Measurements from ENCODE around the gene HOGA1. TPM values are rescaled to one million over a fixed set of nuclear protein-coding genes. Genes with fewer than 3 reads are reported as not detected.

Gene HOGA1
- total RNA-seq, 1 donor: 1.4 TPM

- Histone ChIP-seq H3K36me3 (ENCODE audit: insufficient read depth, low read length) (peaks cover 12% of the 10 kb centered on the region), H4K20me1 (ENCODE audit: insufficient read depth, low read length) (no peaks in the 10 kb centered on the region), H3K9me3 (ENCODE audit: low read depth, low read length) (no peaks in the 10 kb centered on the region), H3K4me1 (ENCODE audit: insufficient read depth, low read length) (peaks cover 20% of the 10 kb centered on the region), H3K27me3 (ENCODE audit: insufficient read depth, low read length) (no peaks in the 10 kb centered on the region), H3K27ac (ENCODE audit: low read depth, low read length) (no peak overlapping the region), H3K4me3 (ENCODE audit: insufficient read depth, low read length) (no peak overlapping the region), H2AFZ (ENCODE audit: low read length) (no peak overlapping the region), H3K4me2 (ENCODE audit: insufficient read depth, low read length) (no peak overlapping the region), H3K79me2 (ENCODE audit: insufficient read depth, low read length) (peaks cover 2% of the 10 kb centered on the region)
- no peak for TF ChIP-seq CTCF (IDR thresholded peaks at IDR 0.05; ENCODE audit: extremely low read depth, low read depth, low read length)
- DNase-seq (ENCODE audit: insufficient read length, low spot score, missing footprints): no peak
Measured at GRCh38 chr10:97571622-97572021, 12.6 kb upstream of the HOGA1 start.

GRCh38 chr10:97572214-97572989, 11.8 kb upstream of the HOGA1 start, which contains the start of gene ANKRD2:
Gene ANKRD2 (plus strand): TSS chr10:97572779. CDS start chr10:97572789, 10 bp downstream.
- H3K27ac ChIP-seq (ENCODE audit: low read depth, low read length): peak within 1 kb of the TSS; percentile 28
- H4K20me1 ChIP-seq (ENCODE audit: insufficient read depth, low read length): no peaks in the 10 kb centered on the region
- DNase-seq (ENCODE audit: insufficient read length, low spot score, missing footprints): peak; percentile 96
- H3K4me2 ChIP-seq (ENCODE audit: insufficient read depth, low read length): no peak within 1 kb of the TSS
- peaks cover 20% of the 10 kb centered on the region for H3K4me1 ChIP-seq (ENCODE audit: insufficient read depth, low read length)
- H3K4me3 ChIP-seq (ENCODE audit: insufficient read depth, low read length): no peak within 1 kb of the TSS
- TF ChIP-seq CTCF (IDR thresholded peaks at IDR 0.05; ENCODE audit: extremely low read depth, low read depth, low read length): peak; percentile 92
- H3K79me2 ChIP-seq (ENCODE audit: insufficient read depth, low read length): no peaks in the 10 kb centered on the region
- no peaks in the 10 kb centered on the region for H3K27me3 ChIP-seq (ENCODE audit: insufficient read depth, low read length)
- H3K36me3 ChIP-seq (ENCODE audit: insufficient read depth, low read length): peaks cover 12% of the 10 kb centered on the region
- H3K9me3 ChIP-seq (ENCODE audit: low read depth, low read length): no peaks in the 10 kb centered on the region
- no peak within 1 kb of the TSS for H2AFZ ChIP-seq (ENCODE audit: low read length)

GRCh38 chr10:97573021-97573420, 11.2 kb upstream of the HOGA1 start:
- TF ChIP-seq CTCF (IDR thresholded peaks at IDR 0.05; ENCODE audit: extremely low read depth, low read depth, low read length): no peak
- peak overlapping the region; percentile 28 for H3K27ac ChIP-seq (ENCODE audit: low read depth, low read length)
- no peak overlapping the region for H3K4me3 ChIP-seq (ENCODE audit: insufficient read depth, low read length)
- no peaks in the 10 kb centered on the region for H3K27me3 ChIP-seq (ENCODE audit: insufficient read depth, low read length)
- H3K4me1 ChIP-seq (ENCODE audit: insufficient read depth, low read length): peaks cover 20% of the 10 kb centered on the region
- no peak overlapping the region for H2AFZ ChIP-seq (ENCODE audit: low read length)
- no peaks in the 10 kb centered on the region for H3K79me2 ChIP-seq (ENCODE audit: insufficient read depth, low read length)
- no peaks in the 10 kb centered on the region for H4K20me1 ChIP-seq (ENCODE audit: insufficient read depth, low read length)
- no peaks in the 10 kb centered on the region for H3K9me3 ChIP-seq (ENCODE audit: low read depth, low read length)
- no peak overlapping the region for H3K4me2 ChIP-seq (ENCODE audit: insufficient read depth, low read length)
- peak; percentile 73 for DNase-seq (ENCODE audit: insufficient read length, low spot score, missing footprints)
- H3K36me3 ChIP-seq (ENCODE audit: insufficient read depth, low read length): peaks cover 12% of the 10 kb centered on the region

- TF ChIP-seq CTCF (IDR thresholded peaks at IDR 0.05; ENCODE audit: extremely low read depth, low read depth, low read length): no peak
- H3K4me3 ChIP-seq (ENCODE audit: insufficient read depth, low read length): no peak overlapping the region
- no peaks in the 10 kb centered on the region for H4K20me1 ChIP-seq (ENCODE audit: insufficient read depth, low read length)
- H3K27me3 ChIP-seq (ENCODE audit: insufficient read depth, low read length): no peaks in the 10 kb centered on the region
- no peak overlapping the region for H3K27ac ChIP-seq (ENCODE audit: low read depth, low read length)
- DNase-seq (ENCODE audit: insufficient read length, low spot score, missing footprints): no peak
- peaks cover 12% of the 10 kb centered on the region for H3K36me3 ChIP-seq (ENCODE audit: insufficient read depth, low read length)
- no peak overlapping the region for H2AFZ ChIP-seq (ENCODE audit: low read length)
- H3K4me2 ChIP-seq (ENCODE audit: insufficient read depth, low read length): no peak overlapping the region
- H3K4me1 ChIP-seq (ENCODE audit: insufficient read depth, low read length): peaks cover 20% of the 10 kb centered on the region
- no peaks in the 10 kb centered on the region for H3K79me2 ChIP-seq (ENCODE audit: insufficient read depth, low read length)
- H3K9me3 ChIP-seq (ENCODE audit: low read depth, low read length): no peaks in the 10 kb centered on the region
Measured at GRCh38 chr10:97573672-97574071, 10.5 kb upstream of the HOGA1 start.

Measured in osteoblast (primary cell).